GM12878 (cell line): ENCODE data around the gene LTBP4. TPM values are rescaled to one million over a fixed set of nuclear protein-coding genes. Genes with fewer than 3 reads are reported as not detected.
A peak's percentile ranks its signal among the peaks of the same experiment; 100 is the strongest.
"Not testable (repeated sequence)": the region's sequence is repeated elsewhere in the genome, so short reads cannot be mapped to it uniquely, and the experiment has no call there.

Experiments used
- ATAC-seq: fragments of 200-7000 bp; cut with Tn5 transposase; 3 replicates; pipeline ENCODE4 v1.9.1; 2020; ENCODE audit warnings: mild to moderate bottlenecking, moderate library complexity
- BruUV-seq: library from RNA; stranded (reverse); fragments of 400-500 nt; replicated peaks from 2 replicates; lab custom pipeline; 2021; lab: Mats Ljungman, UMichigan
- CTCF ChIA-PET: fragments of 300-600 bp; sonication (Branson Sonifier 250); formaldehyde crosslinking; extraction: SDS; loops from one replicate; lab custom pipeline; 2021; ENCODE audit warnings: inconsistent platforms; lab: Yijun Ruan, JAX
- POLR2A ChIA-PET: fragments of 350-600 bp; formaldehyde crosslinking; extraction: SDS; loops from one replicate; lab custom pipeline; 2021; ENCODE audit warnings: inconsistent platforms; lab: Charles Lee
- RAD21 ChIA-PET: fragments of 300-600 bp; sonication (Branson Sonifier 250); formaldehyde crosslinking; loops from one replicate; lab custom pipeline; 2023; ENCODE audit warnings: antibody characterized with exemption; ENCODE audit not compliant: unreplicated experiment; lab: Charles Lee
- SMC1A ChIA-PET: fragments of 300-600 bp; sonication (Branson Sonifier 250); formaldehyde crosslinking; loops from one replicate; lab custom pipeline; 2023; ENCODE audit not compliant: unreplicated experiment, uncharacterized antibody; lab: Charles Lee
- DNase-seq: peaks from one replicate; pipeline ENCODE4 v3.0.0-alpha.2; 2011; ENCODE audit warnings: low read depth, low spot score
- FAIRE-seq: peaks from 3 replicates; lab custom pipeline; 2011; peaks lifted over from hg19 to GRCh38; lab: Jason Lieb, UNC
- H2AFZ ChIP-seq: 2 replicates; pipeline ENCODE4 v1.6.0; 2011; ENCODE audit warnings: low read depth, low read length, control low read depth; ENCODE audit not compliant: control insufficient read depth
- H3K27ac ChIP-seq: 2 replicates; pipeline ENCODE4 v1.5.1; 2011; ENCODE audit warnings: control low read depth; ENCODE audit not compliant: control insufficient read depth, insufficient read depth
- H3K27me3 ChIP-seq, 2 experiments: replicated peaks in 1 of 2; 2 replicates each; pipeline versions ENCODE4 v1.6.0 to v1.6.1; 2011; ENCODE audit warnings: low read length in 1 of 2; ENCODE audit not compliant: control insufficient read depth in 2 of 2, insufficient read depth in 2 of 2
- H3K36me3 ChIP-seq, 2 experiments: 2 replicates each; pipeline ENCODE4 v1.5.1; 2011; ENCODE audit warnings: low read length in 1 of 2; ENCODE audit not compliant: control insufficient read depth in 2 of 2, insufficient read depth in 2 of 2
- H3K4me1 ChIP-seq: 2 replicates; pipeline ENCODE4 v1.6.1; 2011; ENCODE audit warnings: mild to moderate bottlenecking, low read length, moderate library complexity, mixed read lengths; ENCODE audit not compliant: control insufficient read depth, insufficient read depth
- H3K4me2 ChIP-seq: 2 replicates; pipeline ENCODE4 v1.6.0; 2011; ENCODE audit warnings: control low read depth; ENCODE audit not compliant: control insufficient read depth, insufficient read depth
- H3K4me3 ChIP-seq: fragments of 200-600 bp; sonication (generic); 2 replicates; pipeline ENCODE4 v1.5.1; 2016
- H3K79me2 ChIP-seq: 2 replicates; pipeline ENCODE4 v1.6.0; 2011; ENCODE audit warnings: low read length; ENCODE audit not compliant: control insufficient read depth, insufficient read depth
- H3K9ac ChIP-seq: 2 replicates; pipeline ENCODE4 v1.8.0; 2011; ENCODE audit warnings: low read length, control low read depth, mixed read lengths; ENCODE audit not compliant: control insufficient read depth, insufficient read depth
- H3K9me3 ChIP-seq: replicated peaks from 3 replicates; pipeline ENCODE4 v1.5.1; 2011; ENCODE audit warnings: mild to moderate bottlenecking, low read length; ENCODE audit not compliant: control insufficient read depth, insufficient read depth
- H4K20me1 ChIP-seq: 2 replicates; pipeline ENCODE4 v1.6.0; 2011; ENCODE audit not compliant: control insufficient read depth, insufficient read depth
- CREB1 ChIP-seq: IDR thresholded peaks from 2 replicates; pipeline ENCODE4 v1.6.1; 2012; ENCODE audit warnings: low read depth, mild to moderate bottlenecking, inconsistent platforms
- CTCF ChIP-seq, 3 experiments: IDR thresholded peaks in 2 of 3; conservative IDR thresholded peaks in 1 of 3; 2 replicates each; pipeline ENCODE4 v1.5.1; 2011; ENCODE audit warnings: low read depth in 3 of 3, low read length in 3 of 3, mild to moderate bottlenecking in 3 of 3, control low read depth in 2 of 3, moderate library complexity in 2 of 3, inconsistent platforms in 1 of 3, mixed read lengths in 1 of 3; ENCODE audit not compliant: control insufficient read depth in 2 of 3, insufficient read depth in 1 of 3; ENCODE audit errors: extremely low read depth in 1 of 3
- ETV6 ChIP-seq, 2 experiments: fragments of 450-650 bp in 1 of 2; IDR thresholded peaks in 1 of 2; conservative IDR thresholded peaks in 1 of 2; 2 replicates each; pipeline ENCODE4 v1.6.1; 2014; ENCODE audit warnings: antibody characterized with exemption in 1 of 2, borderline replicate concordance in 1 of 2, low read depth in 1 of 2, mild to moderate bottlenecking in 1 of 2, moderate library complexity in 1 of 2
- POLR2A ChIP-seq: IDR thresholded peaks from 2 replicates; pipeline ENCODE4 v1.6.1; 2011; ENCODE audit warnings: low read depth, mild to moderate bottlenecking, low read length
- RUNX3 ChIP-seq: IDR thresholded peaks from 2 replicates; pipeline ENCODE4 v1.6.1; 2012; ENCODE audit warnings: low read length, inconsistent platforms
- TCF7 ChIP-seq: IDR thresholded peaks from 2 replicates; pipeline ENCODE4 v1.6.1; 2014; ENCODE audit warnings: antibody characterized with exemption, borderline replicate concordance
- ZBTB40 ChIP-seq: fragments of 450-650 bp; IDR thresholded peaks from 2 replicates; pipeline ENCODE4 v1.6.1; 2016; ENCODE audit warnings: mild to moderate bottlenecking, moderate library complexity, borderline replicate concordance
- WGBS: methylation state at CpG from one replicate; pipeline ENCODE4 v1.1.6; 2016; ENCODE audit warnings: low lambda C conversion rate; ENCODE audit not compliant: insufficient replicate concordance, insufficient coverage; ENCODE audit errors: missing lambda C conversion rate; 5-methylcytosine and 5-hydroxymethylcytosine counted together
- in situ Hi-C: fragments of 300-500 bp; cut with MboI; formaldehyde crosslinking; loops from 9 replicates; pipeline ENCODE4 v1.14.3; 2018; ENCODE audit warnings: mixed read lengths
- intact Hi-C: fragments of 100-400 bp; cut with micrococcal nuclease; formaldehyde crosslinking; loops from one replicate; pipeline ENCODE4 v1.14.2; 2022; ENCODE audit not compliant: unreplicated experiment
- polyA plus RNA-seq, 11 experiments: library from polyadenylated mRNA; depleted of rRNA in 4 of 11; unstranded in 6 of 11; stranded (reverse) in 5 of 11; fragments of >200 nt; fragmentation: Nextera tagmentation in 4 of 11; fragmentation: Illumina TruSeq in 1 of 11; extraction: Ambion mirVana in 4 of 11; extraction: Trizol in 1 of 11; gene quantifications; 1 replicate in 1 of 11; 2 replicates in 10 of 11; pipeline versions ENCODE4 v1.2.1 to v1.2.3, GENCODE V29; 2011 to 2016; ENCODE audit warnings: inconsistent platforms in 2 of 11, missing spikeins in 2 of 11, low read depth in 1 of 11
- total RNA-seq, 4 experiments: library from RNA; depleted of rRNA in 3 of 4; stranded (reverse); fragments of >200 nt in 3 of 4; fragmentation: Illumina TruSeq in 1 of 4; extraction: Trizol in 1 of 4; gene quantifications; 2 replicates each; pipeline versions ENCODE4 v1.2.1 to v1.2.3, GENCODE V29; 2013 to 2021

Gene LTBP4
- total and polyA plus RNA-seq, 10 of the 15 experiments (the other 5 are each of a cell fraction or from before 2014, with no cell fraction given) = 0.09 to 34.6 (median 8.5) TPM; not detected in 1

- H4K20me1 ChIP-seq = no peaks in the 10 kb centered on the region
- in situ Hi-C loops = no loop called here
- no peak overlapping the region for H3K4me3 ChIP-seq
- FAIRE-seq (no peak), DNase-seq (no peak), ATAC-seq (no peak)
- H3K4me1 ChIP-seq = no peaks in the 10 kb centered on the region
- 94% methylated on average over 22 of the region's 22 CpGs for WGBS
- H3K79me2 ChIP-seq = no peaks in the 10 kb centered on the region
- TF ChIP-seq CREB1 (no peak), TCF7 (no peak), RUNX3 (no peak), CTCF (IDR thresholded peaks at IDR 0.05 in 2 of 3, conservative IDR thresholded peaks at IDR 0.05 in 1 of 3; ENCODE audit: control insufficient read depth in 2 of 3, extremely low read depth in 1 of 3, insufficient read depth in 1 of 3, low read depth in 3 of 3, low read length in 3 of 3) (no peak), POLR2A (peak; percentile 56), ZBTB40 (no peak), ETV6 (conservative IDR thresholded peaks at IDR 0.05 in 1 of 2, IDR thresholded peaks at IDR 0.05 in 1 of 2; ENCODE audit: borderline replicate concordance in 1 of 2, low read depth in 1 of 2) (no peak)
- ChIA-PET POLR2A (no interaction called here), CTCF (interaction anchor here (0.6 to 1.2 kb wide), 3 partner anchors 11 to 759 kb away, joined by 3 to 6 read pairs (median 3); no protein-coding TSS in a partner anchor), RAD21 (no interaction called here), SMC1A (no interaction called here)
- peaks cover 0 to 7% of the 10 kb centered on the region in 2 experiments; a peak in 3 of 4 replicates for H3K36me3 ChIP-seq
- BruUV-seq = TSS peak; percentile 44
- H2AFZ ChIP-seq = no peak overlapping the region
- intact Hi-C loops = no loop called here
- no peaks in the 10 kb centered on the region for H3K27me3 ChIP-seq
- H3K9me3 ChIP-seq = no peaks in the 10 kb centered on the region
- H3K4me2 ChIP-seq = no peak overlapping the region
- no peak overlapping the region for H3K9ac ChIP-seq
- no peak overlapping the region for H3K27ac ChIP-seq
Observed at GRCh38 chr19:40590464-40591265, 10.5 kb upstream of the LTBP4 start.

- POLR2A ChIA-PET = interaction anchor here (0.6 kb wide), 1 partner anchor 192 kb away, joined by 3 read pairs; no protein-coding TSS in a partner anchor
- intact Hi-C loops, H3K4me2 ChIP-seq, H4K20me1 ChIP-seq, H2AFZ ChIP-seq, SMC1A ChIA-PET, H3K4me3 ChIP-seq, H3K79me2 ChIP-seq, RAD21 ChIA-PET, FAIRE-seq, BruUV-seq, DNase-seq, in situ Hi-C loops, H3K4me1 ChIP-seq, H3K9ac ChIP-seq, H3K9me3 ChIP-seq, H3K36me3 ChIP-seq, H3K27ac ChIP-seq, ATAC-seq, H3K27me3 ChIP-seq: not testable (repeated sequence)
- CTCF ChIA-PET = interaction anchor here (1.2 to 3.1 kb wide), 4 partner anchors 12 to 43 kb away, joined by 3 to 7 read pairs (median 5); no protein-coding TSS in a partner anchor
- 74% methylated on average over 4 of the region's 4 CpGs for WGBS
Observed at GRCh38 chr19:40591724-40592123, 9.4 kb upstream of the LTBP4 start.
